HEK293 (cell line): ENCODE results near the gene FZD2.
A peak's percentile ranks its signal among the peaks of the same experiment; 100 is the strongest.
"Not testable (repeated sequence)": the region's sequence is repeated elsewhere in the genome, so short reads cannot be mapped to it uniquely, and the experiment has no call there.

ENCODE experiments used
- CTCF ChIA-PET: fragments of 350-600 bp; formaldehyde crosslinking; extraction: SDS; loops from one replicate; lab custom pipeline; 2021; ENCODE audit warnings: antibody characterized with exemption; lab: Yijun Ruan, JAX
- POLR2A ChIA-PET: fragments of 300-600 bp; formaldehyde crosslinking; extraction: SDS; loops from one replicate; lab custom pipeline; 2020; ENCODE audit warnings: antibody characterized with exemption, inconsistent platforms; lab: Yijun Ruan, JAX
- H3K27ac ChIP-seq: fragments of 200-500 bp; sonication (Bioruptor generic); 2 replicates; pipeline ENCODE4 v1.5.1; 2014; ENCODE audit warnings: low read depth, low read length, control low read depth, inconsistent platforms; ENCODE audit errors: extremely low read depth
- H3K36me3 ChIP-seq, 2 experiments: fragments of 200-500 bp in 1 of 2; sonication (Bioruptor generic) in 1 of 2; 1 replicate in 1 of 2; 2 replicates in 1 of 2; pipeline ENCODE4 v1.5.1; 2014 to 2017; ENCODE audit warnings: inconsistent platforms in 2 of 2, low read length in 2 of 2; ENCODE audit not compliant: control insufficient read depth in 2 of 2, insufficient read depth in 1 of 2
- H3K4me1 ChIP-seq: fragments of 200-500 bp; sonication (Bioruptor generic); 2 replicates; pipeline ENCODE4 v1.5.1; 2014; ENCODE audit warnings: mild to moderate bottlenecking, low read length, inconsistent platforms; ENCODE audit not compliant: control insufficient read depth, insufficient read depth
- H3K4me3 ChIP-seq: 2 replicates; pipeline ENCODE4 v1.5.1; 2011; ENCODE audit warnings: low read depth, mild to moderate bottlenecking, control low read depth, low read length, moderate library complexity
- H3K9me3 ChIP-seq: fragments of 200-500 bp; sonication (Bioruptor generic); 2 replicates; pipeline ENCODE4 v1.5.1; 2014; ENCODE audit warnings: low read depth, low read length, inconsistent platforms; ENCODE audit not compliant: control insufficient read depth, insufficient read depth
- KLF7 ChIP-seq: fragments of 450-650 bp; formaldehyde crosslinking; IDR thresholded peaks from 2 replicates; pipeline ENCODE4 v1.5.1; 2016; ENCODE audit warnings: missing biosample characterization, missing genetic modification characterization, borderline replicate concordance
- PRDM10 ChIP-seq: fragments of 450-650 bp; formaldehyde crosslinking; IDR thresholded peaks from 2 replicates; pipeline ENCODE4 v1.5.1; 2016; ENCODE audit warnings: missing biosample characterization, missing genetic modification characterization
- PRDM6 ChIP-seq: fragments of 450-650 bp; formaldehyde crosslinking; IDR thresholded peaks from 2 replicates; pipeline ENCODE4 v1.5.1; 2017; ENCODE audit warnings: missing biosample characterization, missing genetic modification characterization
- SP2 ChIP-seq: fragments of 450-650 bp; formaldehyde crosslinking; IDR thresholded peaks from 2 replicates; pipeline ENCODE4 v1.5.1; 2016; ENCODE audit warnings: missing biosample characterization, missing genetic modification characterization
- ZBTB11 ChIP-seq: fragments of 450-650 bp; formaldehyde crosslinking; conservative IDR thresholded peaks from 2 replicates; pipeline ENCODE4 v1.5.1; 2016; ENCODE audit warnings: low read depth, missing biosample characterization, missing genetic modification characterization
- ZBTB17 ChIP-seq: fragments of 450-650 bp; formaldehyde crosslinking; IDR thresholded peaks from 2 replicates; pipeline ENCODE4 v1.5.1; 2016; ENCODE audit warnings: missing biosample characterization, missing genetic modification characterization
- ZNF121 ChIP-seq: fragments of 450-650 bp; formaldehyde crosslinking; IDR thresholded peaks from 2 replicates; pipeline ENCODE4 v1.5.1; 2016; ENCODE audit warnings: missing biosample characterization, missing genetic modification characterization
- ZNF521 ChIP-seq: fragments of 450-650 bp; formaldehyde crosslinking; IDR thresholded peaks from 2 replicates; pipeline ENCODE4 v1.5.1; 2017; ENCODE audit warnings: missing biosample characterization, mild to moderate bottlenecking, missing genetic modification characterization
- ZNF621 ChIP-seq: fragments of 450-650 bp; formaldehyde crosslinking; IDR thresholded peaks from 2 replicates; pipeline ENCODE4 v1.5.1; 2017; ENCODE audit warnings: missing biosample characterization, missing genetic modification characterization
- ZNF692 ChIP-seq: fragments of 450-650 bp; formaldehyde crosslinking; IDR thresholded peaks from 2 replicates; pipeline ENCODE4 v1.5.1; 2016; ENCODE audit warnings: missing biosample characterization, missing genetic modification characterization
- ZNF792 ChIP-seq: fragments of 450-650 bp; formaldehyde crosslinking; IDR thresholded peaks from 2 replicates; pipeline ENCODE4 v1.5.1; 2016; ENCODE audit warnings: missing biosample characterization, missing genetic modification characterization
- ZSCAN30 ChIP-seq: fragments of 450-650 bp; IDR thresholded peaks from 2 replicates; pipeline ENCODE4 v1.5.1; 2018; ENCODE audit warnings: missing biosample characterization, mild to moderate bottlenecking, missing genetic modification characterization, moderate library complexity

The FZD2 gene

GRCh38 chr17:44564429-44564828, 7.1 kb downstream of the FZD2 start:
- no peaks in the 10 kb centered on the region for H3K36me3 ChIP-seq
- H3K4me3 ChIP-seq, result no peak overlapping the region
- H3K9me3 ChIP-seq, result no peaks in the 10 kb centered on the region
- POLR2A ChIA-PET, result no interaction called here
- H3K27ac ChIP-seq, result no peak overlapping the region
- H3K4me1 ChIP-seq, result peaks cover 7% of the 10 kb centered on the region; the same call in 1 of the 2 replicates
- CTCF ChIA-PET, result interaction anchor here (0.8 to 0.9 kb wide), 4 partner anchors 15 to 337 kb away, joined by 3 to 4 read pairs (median 3); no protein-coding TSS in a partner anchor
- TF ChIP-seq PRDM6 (no peak), ZNF692 (tag by site-specific recombination) (no peak), ZNF521 (no peak)

GRCh38 chr17:44565866-44566443, 8.7 kb downstream of the FZD2 start:
- ChIA-PET CTCF (interaction anchor here (0.7 to 1.5 kb wide), 2 partner anchors 9 to 32 kb away, joined by 8 to 10 read pairs; no protein-coding TSS in a partner anchor), POLR2A (no interaction called here)
- no peak for TF ChIP-seq ZSCAN30
- no peak overlapping the region for H3K4me3 ChIP-seq
- H3K27ac ChIP-seq, result no peak overlapping the region
- H3K9me3 ChIP-seq, result no peaks in the 10 kb centered on the region
- peaks cover 7% of the 10 kb centered on the region; the same call in 1 of the 2 replicates for H3K4me1 ChIP-seq
- no peaks in the 10 kb centered on the region for H3K36me3 ChIP-seq

- not testable (repeated sequence) for H3K9me3 ChIP-seq, H3K36me3 ChIP-seq, H3K4me1 ChIP-seq, H3K27ac ChIP-seq, H3K4me3 ChIP-seq
- TF ChIP-seq SP2 (tag by site-specific recombination), result 0 out of 2 replicates have a peak, but pooled peaks have one; percentile 8
- POLR2A ChIA-PET, result interaction anchor here (1.4 to 2.9 kb wide), 2 partner anchors 11 to 35 kb away, joined by 4 to 14 read pairs; partner anchors contain the start of gene FZD2
- CTCF ChIA-PET, result interaction anchor here (0.6 to 2.0 kb wide), 3 partner anchors 14 to 38 kb away, joined by 3 to 12 read pairs (median 3); no protein-coding TSS in a partner anchor
These were observed 11.1 kb downstream of the FZD2 start for GRCh38 chr17:44568311-44568944.

GRCh38 chr17:44568945-44569858, 11.9 kb downstream of the FZD2 start:
- no peak overlapping the region for H3K4me3 ChIP-seq
- no peaks in the 10 kb centered on the region for H3K4me1 ChIP-seq
- H3K27ac ChIP-seq, result peak overlapping the region; percentile 59
- H3K9me3 ChIP-seq, result no peaks in the 10 kb centered on the region
- no peaks in the 10 kb centered on the region for H3K36me3 ChIP-seq
- POLR2A ChIA-PET, result interaction anchor here (0.6 to 2.9 kb wide), 6 partner anchors 8 to 242 kb away, joined by 3 to 14 read pairs (median 4); partner anchors contain the start of gene FZD2
- CTCF ChIA-PET, result interaction anchor here (0.6 to 2.0 kb wide), 6 partner anchors 13 to 104 kb away, joined by 3 to 12 read pairs (median 3); no protein-coding TSS in a partner anchor
- TF ChIP-seq KLF7 (tag by site-specific recombination) (no peak), ZNF621 (tag by site-specific recombination) (no peak), ZNF792 (no peak), PRDM10 (tag by site-specific recombination) (no peak), ZBTB17 (tag by site-specific recombination) (peak; percentile 25; the same call in 1 of the 2 replicates), ZSCAN30 (no peak), ZBTB11 (tag by site-specific recombination) (no peak), ZNF121 (tag by site-specific recombination) (no peak)
